NCI-H748 (cell line): ENCODE results near the gene LARGE1.
"Not testable (repeated sequence)": the region's sequence is repeated elsewhere in the genome, so short reads cannot be mapped to it uniquely, and the experiment has no call there.

Source experiments
- DNase-seq: peaks from one replicate; lab custom pipeline; 2025; ENCODE audit not compliant: unreplicated experiment; lab: John Stamatoyannopoulos, UW

The LARGE1 gene

DNA sequence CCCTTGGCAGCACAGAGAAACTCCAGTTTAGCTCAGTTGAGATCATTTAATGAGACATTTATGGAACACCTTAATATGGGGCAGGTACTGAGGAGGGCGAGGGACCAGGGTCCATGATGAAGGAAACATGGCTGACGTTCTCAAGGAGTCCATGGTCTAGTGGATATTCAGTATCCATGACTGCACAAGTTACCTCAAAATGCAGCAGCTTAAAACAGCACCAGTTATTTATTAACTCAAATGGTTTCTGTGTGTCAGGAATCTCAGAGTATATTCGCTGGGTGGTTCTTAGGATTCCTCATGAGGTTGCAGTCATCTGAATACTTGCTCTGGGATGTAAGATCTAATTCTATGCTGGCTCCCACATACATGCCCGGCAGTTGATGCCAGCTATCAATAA, 346.8 kb downstream of the LARGE1 start:
- DNase-seq, result no peak

DNA sequence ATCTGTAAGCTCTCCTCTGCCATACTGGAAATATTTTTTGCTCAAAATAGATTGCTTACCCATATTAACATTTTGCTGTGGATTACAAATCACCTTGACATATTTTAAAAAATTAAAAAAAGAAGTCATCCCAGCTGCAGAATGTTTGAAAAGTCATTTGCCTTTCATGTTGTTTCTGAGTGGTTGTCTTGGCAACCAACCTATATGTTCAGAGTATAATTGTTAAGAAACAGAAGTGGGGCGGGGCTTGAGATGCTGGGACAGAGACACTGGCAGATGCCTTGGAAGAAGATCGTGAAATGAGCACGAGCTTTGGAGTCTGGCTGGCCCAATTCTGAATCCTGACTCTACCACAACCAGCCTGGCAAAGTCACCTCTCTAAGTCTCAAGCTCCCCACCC, 348.2 kb downstream of the LARGE1 start:
- DNase-seq, result no peak

DNA sequence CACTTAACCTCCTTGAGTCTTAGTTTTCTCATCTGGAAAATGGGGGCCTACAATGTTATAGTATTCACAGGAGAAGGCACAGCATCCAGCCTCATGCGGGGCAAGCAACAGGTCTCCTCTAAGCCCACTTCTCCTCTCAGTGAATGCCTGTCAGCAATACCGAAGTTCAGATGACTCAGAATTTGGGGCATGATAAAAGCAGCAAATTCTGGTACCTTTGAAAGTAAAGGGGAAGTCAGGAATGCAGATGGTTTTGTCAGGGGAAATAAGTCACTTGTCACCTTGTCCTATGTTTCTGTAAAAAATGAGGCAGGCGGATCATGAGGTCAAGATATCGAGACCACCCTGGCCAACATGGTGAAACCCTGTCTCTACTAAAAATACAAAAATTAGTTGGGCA, 350.2 kb downstream of the LARGE1 start:
- no peak for DNase-seq

DNA sequence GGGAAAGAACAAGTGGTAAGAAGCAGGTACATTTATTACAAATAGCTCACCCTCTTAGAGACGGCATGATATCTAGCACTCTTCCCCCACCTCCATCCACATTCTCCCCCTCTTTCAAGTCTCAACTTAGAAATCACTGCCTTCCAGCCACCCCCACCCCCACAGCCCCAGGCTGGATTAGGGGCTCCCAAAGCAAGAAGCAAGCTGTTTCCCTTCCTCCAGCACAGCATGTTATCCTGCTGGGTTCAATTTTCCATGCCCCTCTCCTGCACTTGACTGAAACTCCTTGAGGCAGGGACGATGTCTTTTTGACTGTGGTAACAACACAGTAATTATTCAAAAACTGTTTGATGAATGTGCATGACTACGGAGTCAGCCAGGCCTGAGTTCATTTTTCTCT, 350.7 kb downstream of the LARGE1 start:
- no peak for DNase-seq

DNA sequence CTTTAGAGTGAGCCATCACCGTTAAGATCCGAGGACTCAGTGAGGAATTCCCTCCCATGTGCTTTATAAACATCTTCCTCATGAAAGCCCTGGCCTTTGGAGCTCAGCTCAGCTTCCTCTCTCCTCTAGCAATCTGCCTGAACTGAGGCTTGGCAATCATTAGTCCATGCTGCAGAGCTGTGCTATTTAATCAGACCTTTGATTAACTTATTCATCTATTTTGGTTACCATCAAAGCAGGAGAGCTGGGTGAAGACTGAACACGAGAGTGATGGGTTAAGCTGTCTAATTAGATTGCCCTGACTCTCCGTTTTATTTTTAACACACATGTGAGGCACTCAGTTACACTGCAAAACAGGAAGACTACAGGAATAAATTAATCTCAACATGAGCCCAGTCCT, 351.3 kb downstream of the LARGE1 start:
- no peak for DNase-seq

DNA sequence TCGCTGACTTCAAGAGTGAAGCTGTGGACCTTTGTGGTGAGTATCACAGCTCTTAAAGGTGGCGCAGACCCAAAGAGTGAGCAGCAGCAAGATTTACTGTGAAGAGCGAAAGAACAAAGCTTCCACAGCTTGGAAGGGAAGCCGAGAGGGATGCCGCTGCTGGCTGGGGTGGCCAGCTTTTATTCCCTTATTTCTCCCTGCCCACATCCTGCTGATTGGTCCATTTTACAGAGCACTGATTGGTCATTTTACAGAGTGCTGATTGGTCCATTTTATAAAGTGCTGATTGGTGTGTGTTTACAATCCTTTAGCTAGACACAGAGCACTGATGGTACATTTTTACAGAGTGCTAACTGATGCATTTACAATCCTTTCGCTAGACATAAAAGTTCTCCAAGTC, 353.8 kb downstream of the LARGE1 start:
- DNase-seq, result not testable (repeated sequence)

DNA sequence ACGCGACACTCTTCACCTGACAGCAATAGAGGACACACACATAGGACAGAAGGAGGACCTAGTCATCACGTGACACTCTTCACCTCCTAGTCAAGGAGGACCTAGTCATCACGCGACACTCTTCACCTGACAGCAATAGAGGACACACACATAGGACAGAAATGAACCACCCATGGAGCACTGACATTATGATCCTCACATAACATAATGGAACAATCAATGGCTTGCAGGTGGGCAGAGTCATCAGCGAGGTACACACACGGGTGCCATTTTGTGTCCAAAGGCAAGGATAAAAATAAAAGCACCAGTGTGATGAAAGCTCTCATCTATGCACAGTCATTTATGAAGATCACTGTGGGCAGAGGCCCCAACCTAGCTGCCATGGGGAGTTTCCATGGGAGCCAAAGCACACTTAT, 354.7 kb downstream of the LARGE1 start:
- no peak for DNase-seq

DNA sequence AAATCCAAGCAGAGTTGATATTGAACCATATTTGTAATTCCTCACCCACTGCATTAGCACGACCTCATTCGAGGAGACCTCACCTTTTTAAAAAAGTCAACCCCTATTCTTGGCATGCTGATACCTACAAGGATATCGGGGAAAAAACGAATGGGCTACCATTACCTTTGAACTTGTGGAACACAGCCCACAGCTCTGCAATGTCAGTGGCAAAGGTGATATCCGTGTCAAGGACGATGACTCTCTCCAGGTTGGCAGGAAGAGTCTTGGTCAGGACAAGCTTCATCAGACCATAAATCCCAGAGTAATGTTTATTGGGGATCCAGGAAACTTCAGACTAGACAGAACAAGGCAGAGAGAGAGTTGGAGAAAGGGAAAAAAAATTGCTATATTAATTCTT, 355.6 kb downstream of the LARGE1 start:
- DNase-seq, result no peak

DNA sequence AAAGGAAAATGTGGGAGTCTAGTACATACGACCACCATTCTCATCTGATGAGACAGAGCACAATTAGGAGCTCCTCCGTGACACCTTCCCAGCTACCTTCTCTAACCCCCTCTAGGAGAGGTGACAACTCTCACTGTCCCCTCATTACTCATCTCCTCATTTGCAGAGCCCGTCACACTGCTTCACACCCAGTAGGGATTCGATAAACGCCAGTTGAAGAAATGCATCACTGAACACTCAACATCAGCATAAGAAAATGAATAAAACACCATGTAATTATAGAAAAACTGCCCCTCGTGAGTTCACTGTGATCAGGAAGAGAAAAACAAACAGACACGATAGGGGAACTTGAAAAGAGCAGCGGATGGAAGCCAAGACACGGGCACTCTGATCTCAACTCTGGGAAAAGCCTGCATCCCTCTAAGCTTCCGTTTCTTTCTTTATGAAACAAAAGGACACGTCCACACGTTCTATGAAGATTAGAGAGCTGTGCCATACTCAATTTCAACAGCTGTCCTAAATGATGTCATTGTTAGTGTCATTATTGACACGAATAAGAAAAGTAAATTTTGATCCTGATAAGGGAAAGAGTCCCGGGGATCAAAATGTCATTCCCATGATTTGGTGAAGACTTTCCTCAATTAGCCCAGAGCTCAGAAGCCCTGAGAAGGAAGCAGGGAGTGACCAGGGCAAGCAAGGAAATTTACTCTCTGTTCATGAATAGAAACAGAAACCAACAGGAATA, 356.9 kb downstream of the LARGE1 start:
- DNase-seq, result no peak

DNA sequence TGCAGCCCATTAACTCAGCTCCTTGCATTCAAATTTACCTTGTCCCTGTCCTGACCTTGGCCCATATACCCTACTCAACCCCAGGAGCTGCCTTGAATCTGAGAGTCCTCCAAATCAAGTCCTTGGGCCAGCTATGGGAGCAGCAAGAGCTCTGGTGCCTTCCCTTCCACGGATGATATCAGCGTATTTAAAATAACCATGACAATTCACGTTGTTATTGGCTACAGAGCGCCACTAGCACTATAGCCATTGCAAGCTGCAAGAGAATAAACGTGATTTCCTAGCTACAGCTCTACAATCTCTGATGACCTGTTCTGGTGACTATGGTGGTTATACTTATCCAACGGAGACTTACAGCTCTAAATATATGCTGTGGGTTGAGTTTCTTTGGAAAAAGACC, 357.8 kb downstream of the LARGE1 start:
- DNase-seq, result no peak

DNA sequence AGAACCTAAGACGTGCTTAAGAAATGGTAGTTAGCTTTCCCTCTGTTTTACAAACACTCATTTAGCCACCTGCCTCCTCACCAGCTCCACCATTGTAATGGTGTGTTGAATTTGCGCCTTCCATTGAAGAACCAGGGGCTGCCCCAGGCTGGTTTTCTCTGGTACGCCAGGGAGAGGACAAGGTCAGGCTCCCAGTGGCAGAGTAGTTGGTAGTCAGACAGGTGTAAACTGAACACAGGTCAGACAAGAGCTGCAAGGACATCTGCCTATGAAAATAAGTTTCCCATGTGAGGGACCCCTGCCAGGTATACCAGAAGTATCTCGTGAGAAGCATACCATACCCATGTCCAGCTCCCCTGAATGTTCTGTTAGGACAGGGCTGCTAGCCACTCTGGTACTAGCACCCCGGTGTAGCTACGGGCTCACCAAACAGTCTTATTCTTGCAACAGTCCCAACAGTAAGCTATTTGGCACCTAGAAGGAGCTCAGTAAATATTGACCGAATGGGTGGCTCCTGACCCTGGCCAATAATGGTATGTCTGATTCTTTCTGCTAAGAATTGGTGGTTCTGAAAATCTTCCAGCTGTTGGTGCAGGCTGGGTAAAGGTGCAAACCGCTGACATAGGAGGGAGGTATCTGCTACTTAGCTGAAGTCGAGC, 359.0 kb downstream of the LARGE1 start:
- no peak for DNase-seq

DNA sequence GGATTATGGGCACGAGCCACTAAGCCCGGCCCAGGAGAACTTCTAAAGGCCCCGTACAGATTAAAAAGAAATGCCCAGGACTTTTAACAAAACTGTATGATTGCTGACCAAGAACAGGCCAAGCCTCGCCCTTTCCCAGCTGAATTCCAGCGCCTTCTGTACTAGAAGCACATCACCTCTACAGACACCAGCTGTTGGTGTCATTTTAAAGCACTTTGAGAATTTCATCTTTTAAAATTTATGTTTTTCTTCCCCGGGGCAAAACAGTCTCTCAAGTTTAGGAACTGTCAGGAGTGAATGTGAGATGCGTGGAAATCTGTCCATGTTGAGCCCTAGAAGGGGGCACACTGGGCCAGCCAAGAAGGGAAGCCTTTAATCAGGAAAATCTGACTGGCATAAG, 362.4 kb downstream of the LARGE1 start:
- DNase-seq, result no peak

DNA sequence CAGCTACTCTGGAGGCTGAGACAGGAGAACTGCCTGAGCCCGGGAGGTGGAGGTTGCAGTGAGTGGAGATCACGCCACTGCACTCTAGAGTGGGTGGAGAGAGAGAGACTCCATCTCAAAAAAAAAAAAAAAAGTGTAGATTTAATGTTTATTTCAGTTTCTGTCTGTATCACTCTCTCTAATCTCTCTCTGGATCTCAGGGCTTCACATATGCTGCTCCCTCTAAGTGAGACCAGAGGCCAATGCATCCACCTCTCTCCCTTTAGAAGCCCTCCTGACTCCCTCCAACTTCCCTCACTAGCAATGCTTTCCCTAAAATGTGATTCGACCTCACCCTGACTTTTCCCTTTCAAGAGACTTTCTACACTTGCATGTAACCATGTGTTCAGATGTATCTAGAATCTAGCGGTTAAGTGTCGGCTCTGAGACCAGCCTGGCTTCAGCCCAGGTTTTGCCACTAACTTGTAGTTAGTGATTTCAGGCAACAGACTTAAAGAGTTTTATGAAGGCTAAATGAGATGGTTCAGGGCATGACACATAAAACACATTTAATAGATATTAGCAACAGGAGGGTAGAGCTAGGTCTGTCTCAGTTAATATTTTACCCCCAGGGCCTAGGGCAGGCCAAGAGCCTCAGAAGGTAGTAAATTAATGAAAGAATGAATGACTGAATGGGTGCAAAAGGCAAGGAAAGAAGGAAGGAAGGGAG, 364.3 kb downstream of the LARGE1 start:
- DNase-seq, result no peak

DNA sequence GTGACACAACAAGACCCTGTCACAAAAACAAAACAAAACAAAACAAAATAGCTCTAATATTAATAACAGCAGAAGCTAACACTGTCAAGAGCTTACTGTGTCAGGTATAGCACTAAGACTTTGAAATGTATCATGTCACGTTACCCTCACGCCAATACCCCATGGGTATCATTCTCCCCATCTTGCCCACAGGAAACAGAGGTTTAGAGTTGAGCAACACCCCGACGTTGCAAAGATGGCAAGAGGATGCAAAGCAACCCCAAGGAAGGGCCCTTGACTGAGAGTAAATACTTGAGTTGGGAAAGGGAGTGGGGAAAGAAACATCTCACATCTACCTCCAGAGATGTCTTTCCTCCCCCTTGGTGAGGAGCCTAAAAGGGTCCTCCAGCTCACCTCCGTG, 366.8 kb downstream of the LARGE1 start:
- DNase-seq, result no peak

DNA sequence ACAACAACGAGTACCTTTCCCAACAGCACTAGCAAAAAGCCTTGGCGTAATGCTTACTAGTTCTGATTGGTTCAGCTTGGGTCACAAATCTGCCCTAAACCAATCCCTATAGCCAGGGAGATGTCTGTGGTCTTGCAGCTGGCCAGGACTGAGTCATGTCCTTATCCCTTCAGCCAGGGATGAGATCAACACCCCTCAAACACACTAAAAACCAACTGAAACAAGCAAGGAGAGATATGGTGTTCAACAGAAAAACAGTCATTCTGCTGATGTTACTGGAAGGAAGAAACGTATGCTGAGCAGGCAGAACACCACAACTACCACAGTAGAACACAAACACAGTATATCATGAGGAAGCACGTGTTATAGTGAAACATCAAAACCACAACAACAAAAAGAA, 375.6 kb downstream of the LARGE1 start:
- no peak for DNase-seq

DNA sequence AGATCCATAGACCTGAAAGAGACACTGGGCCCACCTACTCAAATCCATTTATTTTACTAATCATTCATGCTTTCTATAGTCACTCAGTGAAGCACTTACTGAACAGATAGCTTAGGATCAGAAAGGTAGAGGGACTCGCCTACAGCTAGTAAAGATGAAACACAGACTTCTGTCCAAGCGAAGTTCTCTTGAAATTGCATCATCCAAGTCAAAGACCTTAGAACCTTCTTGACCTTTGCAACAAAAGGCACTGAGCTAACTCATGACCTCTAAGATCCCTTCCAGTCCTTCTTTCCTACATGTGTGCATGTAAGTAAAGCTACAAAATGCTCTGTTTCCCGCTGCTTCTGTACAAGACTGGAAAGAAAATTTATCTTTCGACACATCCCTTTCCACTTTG, 377.6 kb downstream of the LARGE1 start:
- DNase-seq, result no peak

DNA sequence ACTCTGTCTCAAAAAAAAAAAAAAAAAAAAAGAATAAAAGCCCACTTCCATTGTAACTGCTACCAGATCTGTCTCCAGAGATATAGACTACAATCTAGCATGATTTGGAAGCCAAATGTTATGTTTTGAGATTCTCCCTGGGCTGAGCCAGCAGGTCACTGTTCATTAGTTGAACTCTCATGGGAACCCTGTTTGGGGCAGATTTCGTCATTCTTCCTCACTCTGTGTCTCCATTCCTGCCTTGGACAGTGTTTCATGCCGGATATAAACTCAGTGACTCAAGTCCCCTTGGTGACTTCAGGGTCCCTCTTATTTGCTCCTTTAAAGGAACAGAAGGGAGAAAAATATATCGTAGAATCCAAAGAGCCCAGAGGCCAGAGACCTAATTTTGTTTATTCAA, 378.1 kb downstream of the LARGE1 start:
- DNase-seq, result no peak

DNA sequence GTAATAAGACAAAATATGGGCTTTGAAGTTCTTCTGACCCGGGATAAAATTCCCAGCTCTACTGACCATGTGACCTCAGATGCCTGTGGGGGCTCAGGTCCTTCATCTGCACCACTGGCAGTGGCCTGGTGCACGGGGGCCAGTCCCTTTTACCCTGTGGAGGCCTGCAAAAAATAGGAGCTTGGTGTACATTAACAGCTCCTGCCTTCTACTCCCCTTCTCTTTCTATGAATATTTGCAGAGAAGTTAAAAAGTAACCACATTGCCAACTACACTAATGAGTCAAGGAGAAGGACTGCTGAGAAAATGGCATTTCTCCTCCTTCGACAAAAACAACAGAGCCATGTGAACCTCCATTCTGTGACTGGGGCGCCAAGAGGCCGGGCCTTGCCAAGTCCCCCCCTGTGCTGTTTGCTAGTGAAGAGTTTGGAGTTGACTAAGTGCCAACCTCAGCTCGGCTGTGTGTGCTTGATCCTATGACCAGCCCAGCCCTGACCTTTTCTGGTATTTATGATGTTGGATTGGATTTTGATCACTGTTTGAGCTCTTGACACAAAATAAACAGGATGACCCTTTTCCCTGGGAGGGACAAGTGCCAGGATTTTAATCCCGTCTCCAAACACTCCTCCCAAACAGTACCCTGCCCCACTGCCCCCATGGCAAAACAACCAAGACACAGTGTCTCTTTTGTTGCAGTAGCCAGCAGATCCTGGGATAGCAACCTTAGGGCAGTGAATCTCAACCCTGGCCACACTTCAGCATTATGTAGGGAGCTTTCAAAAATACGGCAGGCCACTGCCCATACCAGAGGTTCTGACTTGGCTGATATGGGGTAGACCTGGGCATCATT, 380.1 kb downstream of the LARGE1 start:
- DNase-seq, result no peak

DNA sequence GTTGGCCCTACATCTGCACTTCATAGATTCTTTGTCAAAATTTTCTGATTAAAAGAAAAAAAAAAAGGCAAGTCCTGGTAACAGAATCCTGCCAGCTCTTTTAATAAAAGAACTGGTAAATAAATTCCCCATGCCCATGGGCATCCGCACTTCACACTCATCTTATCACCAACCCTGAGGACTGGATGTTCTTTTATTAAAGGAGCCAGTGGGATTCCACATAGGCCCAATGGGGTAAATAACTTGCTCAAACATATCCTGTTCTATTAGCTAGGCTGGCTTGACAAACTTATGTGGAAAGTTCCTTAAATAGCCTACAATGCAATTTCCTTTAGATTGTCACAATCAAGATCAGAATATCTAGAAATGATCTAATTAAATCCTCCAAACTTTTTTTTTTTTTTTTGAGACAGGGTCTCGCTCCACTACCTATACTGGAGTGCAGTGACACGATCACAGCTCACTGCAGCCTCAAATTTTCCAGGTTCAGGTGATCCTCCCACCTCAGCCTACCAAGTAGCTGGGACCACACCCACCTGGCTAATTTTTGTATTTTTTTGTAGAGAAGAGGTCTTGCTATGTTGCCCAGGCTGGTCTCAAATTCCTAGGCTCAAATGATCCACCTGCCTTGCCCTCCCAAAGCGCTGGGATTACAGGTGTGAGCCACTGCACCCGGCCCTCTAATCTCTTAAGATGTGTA, 380.9 kb downstream of the LARGE1 start:
- DNase-seq, result no peak

DNA sequence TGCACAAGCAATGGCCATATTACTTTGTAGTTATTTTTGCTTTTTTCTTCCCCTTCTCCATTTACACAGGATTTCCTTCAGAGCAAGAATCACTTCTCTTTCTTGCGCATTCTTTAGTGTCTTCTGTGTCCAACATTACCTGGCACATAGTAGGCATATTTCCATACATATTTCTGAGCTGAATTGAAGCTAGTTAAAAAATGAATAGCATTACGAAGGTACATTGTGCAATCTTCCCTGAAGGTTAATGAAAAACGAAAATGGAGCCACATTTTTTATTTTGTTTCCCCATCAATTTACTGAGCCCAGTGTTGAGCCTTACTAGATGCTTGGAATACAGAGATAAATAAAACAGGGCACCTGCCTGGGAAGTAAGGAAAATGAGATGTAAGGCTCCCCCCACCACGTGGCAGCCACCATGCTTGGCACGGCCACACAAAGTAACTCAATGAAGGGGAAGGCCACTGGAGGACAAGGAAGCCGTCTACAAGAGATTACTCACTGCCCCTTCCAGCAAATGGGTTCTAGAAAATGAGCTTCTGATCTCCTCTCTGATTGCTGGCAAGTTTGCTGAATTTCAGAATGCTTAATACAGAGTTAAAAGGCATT, 381.9 kb downstream of the LARGE1 start:
- DNase-seq, result no peak
